Nephron (organoid): Measurements from ENCODE around the gene SLC22A3.
"Not testable (repeated sequence)": the region's sequence is repeated elsewhere in the genome, so short reads cannot be mapped to it uniquely, and the experiment has no call there.

ENCODE experiments used
- H3K27ac Mint-ChIP-seq, 3 experiments: 2 replicates each; pipeline ENCODE4 v1.8.0; 2020; ENCODE audit warnings: mixed read lengths in 3 of 3, mild to moderate bottlenecking in 2 of 3, moderate library complexity in 1 of 3
- H3K27me3 Mint-ChIP-seq: 2 replicates; pipeline ENCODE4 v1.8.0; 2021; ENCODE audit warnings: low read depth, mild to moderate bottlenecking, moderate library complexity, mixed read lengths
- H3K36me3 Mint-ChIP-seq: 2 replicates; pipeline ENCODE4 v1.8.0; 2020; ENCODE audit warnings: low read depth, mixed read lengths
- H3K4me1 Mint-ChIP-seq: 2 replicates; pipeline ENCODE4 v1.8.0; 2020; ENCODE audit warnings: mixed read lengths
- H3K4me3 Mint-ChIP-seq, 3 experiments: 2 replicates each; pipeline ENCODE4 v1.8.0; 2020; ENCODE audit warnings: mild to moderate bottlenecking in 3 of 3, mixed read lengths in 3 of 3, moderate library complexity in 2 of 3
- H3K9me3 Mint-ChIP-seq: 2 replicates; pipeline ENCODE4 v1.8.0; 2020; ENCODE audit warnings: mixed read lengths
- TF ChIP-seq, protein P1 (sequence below), 3 experiments: fragments of 200-600 bp; sonication (generic); IDR thresholded peaks; one replicate each; pipeline ENCODE4 v1.5.0; 2021; ENCODE audit warnings: antibody characterized with exemption in 3 of 3; ENCODE audit not compliant: unreplicated experiment in 3 of 3

Gene SLC22A3, protein sequence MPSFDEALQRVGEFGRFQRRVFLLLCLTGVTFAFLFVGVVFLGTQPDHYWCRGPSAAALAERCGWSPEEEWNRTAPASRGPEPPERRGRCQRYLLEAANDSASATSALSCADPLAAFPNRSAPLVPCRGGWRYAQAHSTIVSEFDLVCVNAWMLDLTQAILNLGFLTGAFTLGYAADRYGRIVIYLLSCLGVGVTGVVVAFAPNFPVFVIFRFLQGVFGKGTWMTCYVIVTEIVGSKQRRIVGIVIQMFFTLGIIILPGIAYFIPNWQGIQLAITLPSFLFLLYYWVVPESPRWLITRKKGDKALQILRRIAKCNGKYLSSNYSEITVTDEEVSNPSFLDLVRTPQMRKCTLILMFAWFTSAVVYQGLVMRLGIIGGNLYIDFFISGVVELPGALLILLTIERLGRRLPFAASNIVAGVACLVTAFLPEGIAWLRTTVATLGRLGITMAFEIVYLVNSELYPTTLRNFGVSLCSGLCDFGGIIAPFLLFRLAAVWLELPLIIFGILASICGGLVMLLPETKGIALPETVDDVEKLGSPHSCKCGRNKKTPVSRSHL

DNA sequence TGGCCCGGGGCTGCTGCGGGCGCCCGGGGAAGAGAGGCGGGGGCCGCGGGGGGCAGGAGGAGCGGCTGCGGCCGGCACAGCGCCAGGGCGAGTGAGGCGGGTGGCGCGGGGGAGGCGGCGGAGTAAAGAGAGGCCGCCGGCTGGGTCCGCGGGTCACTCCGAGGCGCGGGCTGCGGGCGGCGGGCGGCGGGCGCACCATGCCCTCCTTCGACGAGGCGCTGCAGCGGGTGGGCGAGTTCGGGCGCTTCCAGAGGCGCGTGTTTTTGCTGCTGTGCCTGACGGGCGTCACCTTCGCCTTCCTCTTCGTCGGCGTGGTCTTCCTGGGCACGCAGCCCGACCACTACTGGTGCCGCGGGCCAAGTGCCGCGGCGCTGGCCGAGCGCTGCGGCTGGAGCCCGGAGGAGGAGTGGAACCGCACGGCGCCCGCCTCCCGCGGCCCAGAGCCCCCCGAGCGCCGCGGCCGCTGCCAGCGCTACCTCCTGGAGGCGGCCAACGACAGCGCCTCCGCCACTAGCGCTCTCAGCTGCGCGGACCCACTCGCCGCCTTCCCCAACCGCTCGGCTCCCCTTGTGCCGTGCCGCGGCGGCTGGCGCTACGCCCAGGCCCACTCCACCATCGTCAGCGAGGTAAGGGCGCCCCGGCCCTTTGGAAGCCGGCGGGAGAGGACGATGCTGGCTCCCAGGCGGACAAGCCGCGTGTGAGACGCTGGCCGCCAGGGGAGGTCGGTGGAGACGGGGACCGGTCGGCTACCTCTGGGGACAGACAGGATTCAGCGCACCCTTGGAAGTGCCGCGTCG is at the start of gene SLC22A3:
SLC22A3 (plus strand) TSS at position 156 of the 797 bp plus-strand sequence; CDS start at position 198, 42 bp downstream.
- H3K36me3 Mint-ChIP-seq: no peaks in the 10 kb centered on the region
- H3K4me1 Mint-ChIP-seq: peaks cover 37% of the 10 kb centered on the region
- TF ChIP-seq, protein P1, sequence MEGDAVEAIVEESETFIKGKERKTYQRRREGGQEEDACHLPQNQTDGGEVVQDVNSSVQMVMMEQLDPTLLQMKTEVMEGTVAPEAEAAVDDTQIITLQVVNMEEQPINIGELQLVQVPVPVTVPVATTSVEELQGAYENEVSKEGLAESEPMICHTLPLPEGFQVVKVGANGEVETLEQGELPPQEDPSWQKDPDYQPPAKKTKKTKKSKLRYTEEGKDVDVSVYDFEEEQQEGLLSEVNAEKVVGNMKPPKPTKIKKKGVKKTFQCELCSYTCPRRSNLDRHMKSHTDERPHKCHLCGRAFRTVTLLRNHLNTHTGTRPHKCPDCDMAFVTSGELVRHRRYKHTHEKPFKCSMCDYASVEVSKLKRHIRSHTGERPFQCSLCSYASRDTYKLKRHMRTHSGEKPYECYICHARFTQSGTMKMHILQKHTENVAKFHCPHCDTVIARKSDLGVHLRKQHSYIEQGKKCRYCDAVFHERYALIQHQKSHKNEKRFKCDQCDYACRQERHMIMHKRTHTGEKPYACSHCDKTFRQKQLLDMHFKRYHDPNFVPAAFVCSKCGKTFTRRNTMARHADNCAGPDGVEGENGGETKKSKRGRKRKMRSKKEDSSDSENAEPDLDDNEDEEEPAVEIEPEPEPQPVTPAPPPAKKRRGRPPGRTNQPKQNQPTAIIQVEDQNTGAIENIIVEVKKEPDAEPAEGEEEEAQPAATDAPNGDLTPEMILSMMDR (IDR thresholded peaks at IDR 0.05; ENCODE audit: unreplicated experiment in 3 of 3): no peak
- H3K27ac Mint-ChIP-seq: peak within 1 kb of the TSS; percentile 52 to 54 (median 53)
- peaks cover 80% of the 10 kb centered on the region for H3K27me3 Mint-ChIP-seq
- no peaks in the 10 kb centered on the region for H3K9me3 Mint-ChIP-seq
- peak within 1 kb of the TSS; percentile 79 to 87 (median 84) for H3K4me3 Mint-ChIP-seq

DNA sequence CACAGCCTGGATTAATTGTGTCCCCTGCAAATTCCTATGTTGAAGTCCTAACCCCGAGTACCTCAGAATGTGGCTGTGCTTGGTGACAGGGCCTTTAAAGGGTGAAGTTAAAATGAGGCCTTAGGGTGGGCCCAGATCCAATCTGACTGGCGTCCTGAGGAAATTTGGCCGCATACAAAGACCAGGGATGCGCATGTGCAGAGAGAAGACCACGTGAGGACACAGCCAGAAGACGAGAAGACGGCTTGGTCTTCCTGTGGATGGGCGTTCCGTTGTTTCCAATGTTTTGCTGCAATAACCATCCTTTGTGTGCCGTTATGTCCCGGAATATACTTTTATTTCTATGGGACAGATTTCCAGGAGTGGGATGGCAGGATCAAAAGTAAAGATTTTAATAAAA is 48.6 kb upstream of the SLC22A3 start:
- Mint-ChIP-seq H3K9me3 (peaks cover 10% of the 10 kb centered on the region), H3K4me1 (peaks cover 37% of the 10 kb centered on the region), H3K27me3 (no peaks in the 10 kb centered on the region), H3K27ac (no peak overlapping the region), H3K36me3 (no peaks in the 10 kb centered on the region), H3K4me3 (no peak overlapping the region)
- TF ChIP-seq, protein P1 (IDR thresholded peaks at IDR 0.05; ENCODE audit: unreplicated experiment in 3 of 3): no peak

DNA sequence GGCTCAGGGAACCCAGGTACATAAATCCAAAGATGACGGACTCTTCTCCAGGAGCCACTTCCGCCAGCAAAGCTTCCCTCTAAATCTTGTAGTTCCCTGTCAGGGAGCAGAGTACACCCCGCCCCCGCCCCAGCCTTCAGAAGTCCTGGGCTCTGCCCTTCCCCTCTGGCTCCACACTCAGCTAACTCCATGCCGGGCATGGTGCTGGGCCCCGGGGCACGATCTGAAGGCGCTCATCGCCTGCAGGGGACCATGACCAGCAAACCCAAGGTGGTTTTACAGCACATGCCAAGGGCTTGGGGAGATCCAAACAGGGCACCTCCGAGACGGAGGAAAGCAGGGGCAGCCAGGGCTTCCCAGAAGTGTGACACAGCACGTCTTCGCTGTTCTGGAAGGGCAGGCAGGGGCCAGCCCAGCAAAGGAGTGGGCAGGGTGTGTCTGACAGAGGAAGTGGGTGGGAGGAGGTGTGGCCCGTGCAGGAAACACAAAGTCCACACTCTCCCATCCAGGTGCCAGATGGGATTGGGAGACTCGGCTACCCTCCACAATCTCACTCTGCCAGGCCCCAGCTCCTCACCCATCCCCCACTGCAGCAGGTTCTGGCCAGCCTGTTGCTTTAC is 48.0 kb upstream of the SLC22A3 start:
- peak overlapping the region; percentile 58 to 73 (median 69) for H3K27ac Mint-ChIP-seq

DNA sequence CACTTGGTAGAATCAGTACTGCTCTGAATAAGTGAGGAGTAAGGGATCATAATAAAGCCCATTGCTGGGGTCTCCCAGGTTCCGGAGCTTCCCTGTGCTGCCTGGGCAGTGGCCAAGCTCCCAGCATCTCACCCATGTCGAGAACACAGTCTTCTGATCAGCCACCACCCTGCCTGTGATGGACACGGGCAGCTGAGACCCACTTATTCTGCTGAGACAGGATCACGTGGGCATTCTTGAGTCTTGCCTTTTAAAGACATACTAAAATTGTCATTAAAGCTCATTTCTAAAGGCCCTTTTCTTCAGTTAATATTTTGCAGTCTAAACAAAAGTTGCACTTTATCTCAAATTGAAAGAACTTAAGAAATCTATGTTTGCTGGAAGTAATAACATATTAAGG is 46.8 kb upstream of the SLC22A3 start:
- H3K27me3 Mint-ChIP-seq: no peaks in the 10 kb centered on the region
- H3K9me3 Mint-ChIP-seq: peaks cover 14% of the 10 kb centered on the region
- TF ChIP-seq, protein P1 (IDR thresholded peaks at IDR 0.05; ENCODE audit: unreplicated experiment in 3 of 3): no peak
- peaks cover 37% of the 10 kb centered on the region for H3K4me1 Mint-ChIP-seq
- no peak overlapping the region for H3K4me3 Mint-ChIP-seq
- peaks cover 4% of the 10 kb centered on the region for H3K36me3 Mint-ChIP-seq
- H3K27ac Mint-ChIP-seq: peak overlapping the region; percentile 58 to 73 (median 69)

More for the DNA sequence above, 48.0 kb upstream of the SLC22A3 start:
- Mint-ChIP-seq H3K4me1 (peaks cover 37% of the 10 kb centered on the region), H3K9me3 (peaks cover 14% of the 10 kb centered on the region), H3K4me3 (peak overlapping the region in 1 of 3 experiments; percentile 15), H3K27me3 (no peaks in the 10 kb centered on the region), H3K36me3 (peaks cover 4% of the 10 kb centered on the region)
- TF ChIP-seq, protein P1 (IDR thresholded peaks at IDR 0.05; ENCODE audit: unreplicated experiment in 3 of 3): no peak

DNA sequence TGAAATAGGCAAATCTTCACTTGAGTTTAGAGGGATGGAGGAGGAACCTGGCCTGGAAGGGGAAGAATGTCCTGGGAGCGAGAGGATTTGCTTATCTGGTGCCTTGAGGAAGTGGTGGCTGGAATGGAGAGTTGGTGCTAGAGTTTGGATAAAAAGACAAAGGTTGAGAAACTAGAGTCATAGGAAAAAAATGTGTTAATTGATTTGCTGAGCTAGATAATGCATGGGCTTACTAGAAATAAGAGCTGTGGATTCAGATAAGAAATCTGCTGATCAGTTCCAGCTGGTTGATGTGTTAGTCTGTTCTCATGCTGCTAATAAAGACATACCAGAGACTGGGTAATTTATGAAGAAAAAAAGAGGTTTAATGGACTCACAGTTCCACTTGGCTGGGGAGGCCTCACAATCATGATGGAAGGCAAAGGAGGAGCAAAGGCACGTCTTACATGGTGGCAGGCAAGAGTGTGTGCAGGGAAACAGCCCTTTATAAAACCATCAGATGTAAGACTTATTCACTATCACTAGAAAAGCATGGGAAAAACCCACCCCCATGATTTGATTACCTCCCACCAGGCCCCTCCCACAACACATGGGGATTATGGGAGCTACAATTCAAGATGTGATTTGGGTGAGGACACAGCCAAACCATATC is 45.6 kb upstream of the SLC22A3 start:
- H3K27me3 Mint-ChIP-seq, H3K27ac Mint-ChIP-seq, H3K36me3 Mint-ChIP-seq, H3K4me3 Mint-ChIP-seq: not testable (repeated sequence)
- H3K4me1 Mint-ChIP-seq: peaks cover 37% of the 10 kb centered on the region
- peaks cover 17% of the 10 kb centered on the region for H3K9me3 Mint-ChIP-seq
